Measurements from ENCODE around the gene LCTL.
"Not testable (repeated sequence)": the region's sequence is repeated elsewhere in the genome, so short reads cannot be mapped to it uniquely, and the experiment has no call there.

Gene LCTL

GRCh38 chr15:66503780-66504562 is 61.8 kb downstream of the LCTL start:
- in situ Hi-C loops (cut with HindIII; ENCODE audit: low sequenced_read_pairs): no loop called here

GRCh38 chr15:66503041-66503648 is 62.7 kb downstream of the LCTL start:
- in situ Hi-C loops (cut with HindIII; ENCODE audit: low sequenced_read_pairs): not testable (repeated sequence)

GRCh38 chr15:66502491-66502890 is 63.3 kb downstream of the LCTL start:
- in situ Hi-C loops (cut with HindIII; ENCODE audit: low sequenced_read_pairs): no loop called here

DNA sequence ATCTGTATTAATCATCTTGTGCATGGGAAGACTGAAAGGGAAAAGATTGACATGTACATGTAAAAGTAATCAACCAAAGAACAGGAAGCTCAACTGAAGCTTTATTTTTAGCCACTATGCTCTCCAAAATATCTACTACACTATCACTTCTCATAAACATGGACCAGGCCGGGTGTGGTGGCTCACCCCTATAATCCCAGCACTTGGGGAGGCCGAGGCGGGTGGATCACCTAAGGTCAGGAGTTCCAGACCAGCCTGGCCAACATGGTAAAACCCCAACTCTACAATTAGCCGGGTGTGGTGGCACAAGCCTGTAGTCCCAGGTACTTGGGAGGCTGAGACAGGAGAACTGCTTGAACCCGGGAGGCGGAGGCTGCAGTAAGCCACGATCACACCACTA is 65.5 kb downstream of the LCTL start:
- in situ Hi-C loops (cut with HindIII; ENCODE audit: low sequenced_read_pairs): not testable (repeated sequence)

DNA sequence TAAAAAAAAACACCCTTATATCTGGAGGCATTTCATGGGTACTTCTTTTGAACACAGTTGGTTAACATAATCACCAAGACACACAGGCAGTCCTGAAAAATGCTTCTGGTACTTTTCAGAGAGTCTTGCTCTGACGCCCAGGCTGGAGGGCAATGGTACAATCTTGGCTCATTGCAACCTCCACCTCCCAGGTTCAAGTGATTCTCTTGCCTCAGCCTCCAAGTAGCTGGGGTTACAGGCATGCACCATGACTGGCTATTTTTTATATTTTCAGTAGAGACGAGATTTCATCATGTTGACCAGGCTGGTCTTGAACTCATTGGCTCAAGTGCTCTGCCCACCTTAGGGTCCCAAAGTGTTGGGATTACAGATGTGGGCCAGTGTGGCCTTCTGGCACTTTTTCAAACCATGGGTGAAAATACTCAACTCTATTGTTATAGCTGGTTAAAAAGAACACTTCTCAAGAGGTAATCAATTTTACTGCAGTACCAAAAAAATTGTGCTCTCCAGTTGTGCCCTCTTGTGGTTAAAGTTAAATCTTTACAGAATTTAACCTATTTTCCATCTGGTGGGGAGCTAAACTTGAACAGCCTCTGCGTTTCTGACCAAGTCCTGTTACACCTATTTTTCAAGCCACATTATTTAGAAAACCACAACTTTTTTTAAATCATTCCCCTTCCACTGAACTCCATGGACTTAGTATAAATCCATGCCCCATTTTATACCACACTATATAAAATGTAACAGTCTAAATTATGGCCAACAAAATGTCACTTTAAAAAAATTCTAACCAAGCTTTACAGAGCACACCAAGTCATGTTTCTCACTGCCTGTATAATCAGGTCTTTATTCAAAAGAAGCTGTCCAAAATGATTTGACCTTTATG is 67.1 kb downstream of the LCTL start:
- in situ Hi-C loops (cut with HindIII; ENCODE audit: low sequenced_read_pairs): no loop called here
